ENCODE measurements around the gene CMIP. TPM values are rescaled to one million over a fixed set of nuclear protein-coding genes. Genes with fewer than 3 reads are reported as not detected.

The CMIP gene
- total and polyA plus RNA-seq, 10 of the 15 experiments (the other 5 are each of a cell fraction or from before 2014, with no cell fraction given): 1.2 to 43.2 (median 4.4) TPM

GRCh38 chr16:81505011-81505661 lies 60.5 kb downstream of the CMIP start (continued):
- TF ChIP-seq MEF2B (IDR thresholded peaks at IDR 0.05; ENCODE audit: partially characterized antibody, poor library complexity, severe bottlenecking): no peak
- TF ChIP-seq MTA2 (IDR thresholded peaks at IDR 0.05; ENCODE audit: low read depth): no peak
- no peak for TF ChIP-seq ELK1 (IDR thresholded peaks at IDR 0.05; ENCODE audit: low read depth, low read length)
- no peak for TF ChIP-seq BRCA1 (IDR thresholded peaks at IDR 0.05; ENCODE audit: low read depth, low read length)
- peak; percentile 21; the same call in 1 of the 2 replicates for TF ChIP-seq RUNX3 (IDR thresholded peaks at IDR 0.05; ENCODE audit: low read length)
- TF ChIP-seq MEF2A (IDR thresholded peaks at IDR 0.05; ENCODE audit: insufficient read depth, low read depth, low read length): no peak
- TF ChIP-seq CBFB (IDR thresholded peaks at IDR 0.05; ENCODE audit: low read depth): no peak; the same call in 1 of the 2 replicates
- no peak for TF ChIP-seq HDAC2 (IDR thresholded peaks at IDR 0.05)
- no peak for TF ChIP-seq SUPT20H (IDR thresholded peaks at IDR 0.05; ENCODE audit: borderline replicate concordance, control insufficient read depth, low read depth, low read length)
- TF ChIP-seq SMAD1 (IDR thresholded peaks at IDR 0.05; ENCODE audit: low read depth, partially characterized antibody): no peak
- no peak for TF ChIP-seq RAD21 (IDR thresholded peaks at IDR 0.05; ENCODE audit: insufficient read depth, low read depth, low read length)
- no peak for TF ChIP-seq FOXM1 (IDR thresholded peaks at IDR 0.05; ENCODE audit: low read depth, low read length)
- TF ChIP-seq JUNB (IDR thresholded peaks at IDR 0.05): no peak
- no peak for TF ChIP-seq MYC (IDR thresholded peaks at IDR 0.05; ENCODE audit: insufficient read depth, insufficient read length, insufficient replicate concordance, low read length, severe bottlenecking)
- TF ChIP-seq TBL1XR1 (IDR thresholded peaks at IDR 0.05; ENCODE audit: low read depth, low read length): no peak
- TF ChIP-seq RELA (IDR thresholded peaks at IDR 0.05; ENCODE audit: borderline replicate concordance, partially characterized antibody): no peak
- TF ChIP-seq EGR1 (IDR thresholded peaks at IDR 0.05; ENCODE audit: borderline replicate concordance in 1 of 2, low read depth in 2 of 2, low read length in 2 of 2): no peak
- no peak for TF ChIP-seq HDAC6 (IDR thresholded peaks at IDR 0.05; ENCODE audit: unreplicated experiment)
- peak; percentile 25; the same call in 1 of the 2 replicates for TF ChIP-seq MXI1 (IDR thresholded peaks at IDR 0.05; ENCODE audit: low read depth, low read length)
- TF ChIP-seq SRF (IDR thresholded peaks at IDR 0.05; ENCODE audit: low read depth in 2 of 2, low read length in 2 of 2): no peak
- no peak for TF ChIP-seq ZBTB4 (CRISPR knock-in tag; IDR thresholded peaks at IDR 0.05)
- no peak for TF ChIP-seq FOXK2 (IDR thresholded peaks at IDR 0.05)
- TF ChIP-seq TCF12 (IDR thresholded peaks at IDR 0.05; ENCODE audit: low read depth, low read length): no peak
- no peak for TF ChIP-seq SMAD5 (IDR thresholded peaks at IDR 0.05; ENCODE audit: low read depth)
- no peak for TF ChIP-seq ZNF217 (IDR thresholded peaks at IDR 0.05)
- no peak for TF ChIP-seq HSF1 (IDR thresholded peaks at IDR 0.05; ENCODE audit: low read depth, low read length)
- no peak for TF ChIP-seq CHD4 (IDR thresholded peaks at IDR 0.05)
- no peak for TF ChIP-seq CBX5 (IDR thresholded peaks at IDR 0.05; ENCODE audit: low read depth)

Measured in GM12878 (cell line).